WTC11 (cell line): ENCODE data around the gene RPS16. TPM values are rescaled to one million over a fixed set of nuclear protein-coding genes. Genes with fewer than 3 reads are reported as not detected.

Source experiments
- CBFB ChIP-seq: sonication (generic); formaldehyde crosslinking; IDR thresholded peaks from 2 replicates; pipeline ENCODE4 v1.8.1; 2022; ENCODE audit warnings: mild to moderate bottlenecking, low read depth, missing genetic modification reagents
- ELF4 ChIP-seq: sonication (generic); formaldehyde crosslinking; IDR thresholded peaks from 2 replicates; pipeline ENCODE4 v1.8.1; 2022; ENCODE audit warnings: low read depth, mild to moderate bottlenecking, moderate library complexity, missing genetic modification reagents
- JAZF1 ChIP-seq: fragments of 250-450 bp; sonication (Bioruptor Pico); IDR thresholded peaks from 2 replicates; pipeline ENCODE4 v1.9.0; 2021; ENCODE audit warnings: moderate library complexity, mild to moderate bottlenecking, inconsistent platforms
- JUN ChIP-seq: sonication (generic); formaldehyde crosslinking; IDR thresholded peaks from 2 replicates; pipeline ENCODE4 v1.8.0; 2023; ENCODE audit warnings: mild to moderate bottlenecking, missing genetic modification reagents
- NR2C2 ChIP-seq: sonication (generic); formaldehyde crosslinking; IDR thresholded peaks from 2 replicates; pipeline ENCODE4 v1.8.0; 2022; ENCODE audit warnings: mild to moderate bottlenecking, missing genetic modification reagents
- NR3C1 ChIP-seq: sonication (generic); formaldehyde crosslinking; conservative IDR thresholded peaks from 2 replicates; pipeline ENCODE4 v1.8.1; 2023; ENCODE audit warnings: low read depth, mild to moderate bottlenecking, missing genetic modification reagents
- RORB ChIP-seq: fragments of 250-450 bp; sonication (Bioruptor Pico); IDR thresholded peaks from 2 replicates; pipeline ENCODE4 v1.9.0; 2021; ENCODE audit warnings: mild to moderate bottlenecking
- SOX15 ChIP-seq: fragments of 250-450 bp; sonication (Bioruptor Pico); IDR thresholded peaks from 2 replicates; pipeline ENCODE4 v1.9.0; 2021; ENCODE audit warnings: mild to moderate bottlenecking
- SP1 ChIP-seq: sonication (generic); formaldehyde crosslinking; conservative IDR thresholded peaks from 2 replicates; pipeline ENCODE4 v1.8.1; 2022; ENCODE audit warnings: missing genetic modification reagents
- TEAD4 ChIP-seq: sonication (generic); formaldehyde crosslinking; IDR thresholded peaks from 2 replicates; pipeline ENCODE4 v1.8.0; 2022; ENCODE audit warnings: mild to moderate bottlenecking, missing genetic modification reagents
- ZNF416 ChIP-seq: fragments of 250-450 bp; sonication (Bioruptor Pico); IDR thresholded peaks from 2 replicates; pipeline ENCODE4 v1.9.0; 2021; ENCODE audit warnings: mild to moderate bottlenecking, inconsistent platforms
- total RNA-seq: library from RNA; stranded (reverse); gene quantifications from 3 replicates; pipeline ENCODE4 v1.2.3, GENCODE V29; 2021
- TF ChIP-seq, protein P1 (sequence below): sonication (generic); formaldehyde crosslinking; IDR thresholded peaks from 2 replicates; pipeline ENCODE4 v1.8.1; 2023; ENCODE audit warnings: mild to moderate bottlenecking, missing genetic modification reagents, borderline replicate concordance
- TF ChIP-seq, protein P2 (sequence below): sonication (generic); formaldehyde crosslinking; IDR thresholded peaks from 2 replicates; pipeline ENCODE4 v1.8.1; 2022; ENCODE audit warnings: missing genetic modification reagents, borderline replicate concordance
- TF ChIP-seq, protein P3 (sequence below): fragments of 200-600 bp; IDR thresholded peaks from 2 replicates; pipeline ENCODE4 v1.8.0; 2022; ENCODE audit warnings: antibody characterized with exemption
- TF ChIP-seq, protein P4 (sequence below): sonication (generic); formaldehyde crosslinking; IDR thresholded peaks from 2 replicates; pipeline ENCODE4 v1.8.1; 2022; ENCODE audit warnings: mild to moderate bottlenecking, moderate library complexity, missing genetic modification reagents
- TF ChIP-seq, protein P5 (sequence below): sonication (generic); formaldehyde crosslinking; IDR thresholded peaks from 2 replicates; pipeline ENCODE4 v1.8.0; 2022; ENCODE audit warnings: mild to moderate bottlenecking, missing genetic modification reagents
- TF ChIP-seq, protein P6 (sequence below): sonication (generic); formaldehyde crosslinking; IDR thresholded peaks from 2 replicates; pipeline ENCODE4 v1.8.0; 2022; ENCODE audit warnings: mild to moderate bottlenecking, missing genetic modification reagents

The RPS16 gene
- total RNA-seq, 1 experiment from 2014 or later = 2,962 TPM

DNA sequence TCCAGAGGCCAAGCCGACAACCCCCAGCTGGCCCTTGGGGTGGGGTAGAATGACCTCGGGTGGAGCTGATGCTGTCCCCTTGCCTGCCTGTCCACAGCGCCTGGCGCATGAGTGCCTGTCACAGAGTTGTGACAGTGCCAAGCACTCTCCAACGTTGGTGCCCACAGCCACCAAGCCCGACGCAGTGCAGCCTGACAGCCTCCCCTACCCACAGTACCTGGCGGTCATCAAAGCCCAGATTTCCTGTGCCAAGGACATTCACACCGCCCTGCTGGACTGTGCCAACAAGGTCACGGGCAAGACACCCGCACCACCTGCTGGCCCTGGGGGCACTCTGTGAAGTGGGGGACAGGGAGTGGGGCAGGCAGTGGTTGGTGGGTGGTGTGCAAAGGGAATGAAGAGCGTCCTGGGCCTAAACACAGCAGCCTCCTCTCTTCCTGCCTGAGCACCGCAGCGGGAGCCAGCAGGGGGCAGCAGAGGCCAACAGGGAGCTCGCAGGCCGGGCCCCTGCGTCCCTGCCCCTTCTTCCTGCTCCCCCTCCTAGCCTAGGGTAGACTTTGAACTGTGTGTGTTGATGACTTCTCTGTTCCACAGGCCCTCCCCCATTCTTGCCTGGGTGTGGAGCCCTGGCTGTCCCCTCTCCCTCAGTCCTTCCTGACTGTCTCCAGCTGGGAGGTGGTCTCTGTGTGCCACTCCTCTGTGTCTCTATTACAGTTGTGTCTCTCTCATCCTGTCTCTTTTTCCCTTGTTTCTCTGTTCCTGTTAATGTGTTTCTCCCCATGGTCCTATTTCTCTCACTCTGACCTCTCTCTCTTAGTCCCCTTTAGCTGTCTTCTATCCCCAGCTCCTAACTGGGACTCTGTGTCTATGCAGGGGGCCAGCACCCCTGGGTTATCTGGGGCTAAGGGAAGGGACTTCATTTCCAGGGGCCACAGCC, 38.1 kb downstream of the RPS16 start (continued):
- TF ChIP-seq, protein P1, sequence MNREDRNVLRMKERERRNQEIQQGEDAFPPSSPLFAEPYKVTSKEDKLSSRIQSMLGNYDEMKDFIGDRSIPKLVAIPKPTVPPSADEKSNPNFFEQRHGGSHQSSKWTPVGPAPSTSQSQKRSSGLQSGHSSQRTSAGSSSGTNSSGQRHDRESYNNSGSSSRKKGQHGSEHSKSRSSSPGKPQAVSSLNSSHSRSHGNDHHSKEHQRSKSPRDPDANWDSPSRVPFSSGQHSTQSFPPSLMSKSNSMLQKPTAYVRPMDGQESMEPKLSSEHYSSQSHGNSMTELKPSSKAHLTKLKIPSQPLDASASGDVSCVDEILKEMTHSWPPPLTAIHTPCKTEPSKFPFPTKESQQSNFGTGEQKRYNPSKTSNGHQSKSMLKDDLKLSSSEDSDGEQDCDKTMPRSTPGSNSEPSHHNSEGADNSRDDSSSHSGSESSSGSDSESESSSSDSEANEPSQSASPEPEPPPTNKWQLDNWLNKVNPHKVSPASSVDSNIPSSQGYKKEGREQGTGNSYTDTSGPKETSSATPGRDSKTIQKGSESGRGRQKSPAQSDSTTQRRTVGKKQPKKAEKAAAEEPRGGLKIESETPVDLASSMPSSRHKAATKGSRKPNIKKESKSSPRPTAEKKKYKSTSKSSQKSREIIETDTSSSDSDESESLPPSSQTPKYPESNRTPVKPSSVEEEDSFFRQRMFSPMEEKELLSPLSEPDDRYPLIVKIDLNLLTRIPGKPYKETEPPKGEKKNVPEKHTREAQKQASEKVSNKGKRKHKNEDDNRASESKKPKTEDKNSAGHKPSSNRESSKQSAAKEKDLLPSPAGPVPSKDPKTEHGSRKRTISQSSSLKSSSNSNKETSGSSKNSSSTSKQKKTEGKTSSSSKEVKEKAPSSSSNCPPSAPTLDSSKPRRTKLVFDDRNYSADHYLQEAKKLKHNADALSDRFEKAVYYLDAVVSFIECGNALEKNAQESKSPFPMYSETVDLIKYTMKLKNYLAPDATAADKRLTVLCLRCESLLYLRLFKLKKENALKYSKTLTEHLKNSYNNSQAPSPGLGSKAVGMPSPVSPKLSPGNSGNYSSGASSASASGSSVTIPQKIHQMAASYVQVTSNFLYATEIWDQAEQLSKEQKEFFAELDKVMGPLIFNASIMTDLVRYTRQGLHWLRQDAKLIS = no peak
- TF ChIP-seq JUN (CRISPR knock-in tag) = no peak
- TF ChIP-seq, protein P2, sequence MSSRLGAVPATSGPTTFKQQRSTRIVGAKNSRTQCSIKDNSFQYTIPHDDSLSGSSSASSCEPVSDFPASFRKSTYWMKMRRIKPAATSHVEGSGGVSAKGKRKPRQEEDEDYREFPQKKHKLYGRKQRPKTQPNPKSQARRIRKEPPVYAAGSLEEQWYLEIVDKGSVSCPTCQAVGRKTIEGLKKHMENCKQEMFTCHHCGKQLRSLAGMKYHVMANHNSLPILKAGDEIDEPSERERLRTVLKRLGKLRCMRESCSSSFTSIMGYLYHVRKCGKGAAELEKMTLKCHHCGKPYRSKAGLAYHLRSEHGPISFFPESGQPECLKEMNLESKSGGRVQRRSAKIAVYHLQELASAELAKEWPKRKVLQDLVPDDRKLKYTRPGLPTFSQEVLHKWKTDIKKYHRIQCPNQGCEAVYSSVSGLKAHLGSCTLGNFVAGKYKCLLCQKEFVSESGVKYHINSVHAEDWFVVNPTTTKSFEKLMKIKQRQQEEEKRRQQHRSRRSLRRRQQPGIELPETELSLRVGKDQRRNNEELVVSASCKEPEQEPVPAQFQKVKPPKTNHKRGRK (CRISPR knock-in tag) = no peak
- TF ChIP-seq NR2C2 (CRISPR knock-in tag) = no peak
- TF ChIP-seq RORB = no peak
- TF ChIP-seq ELF4 = no peak
- TF ChIP-seq, protein P3, sequence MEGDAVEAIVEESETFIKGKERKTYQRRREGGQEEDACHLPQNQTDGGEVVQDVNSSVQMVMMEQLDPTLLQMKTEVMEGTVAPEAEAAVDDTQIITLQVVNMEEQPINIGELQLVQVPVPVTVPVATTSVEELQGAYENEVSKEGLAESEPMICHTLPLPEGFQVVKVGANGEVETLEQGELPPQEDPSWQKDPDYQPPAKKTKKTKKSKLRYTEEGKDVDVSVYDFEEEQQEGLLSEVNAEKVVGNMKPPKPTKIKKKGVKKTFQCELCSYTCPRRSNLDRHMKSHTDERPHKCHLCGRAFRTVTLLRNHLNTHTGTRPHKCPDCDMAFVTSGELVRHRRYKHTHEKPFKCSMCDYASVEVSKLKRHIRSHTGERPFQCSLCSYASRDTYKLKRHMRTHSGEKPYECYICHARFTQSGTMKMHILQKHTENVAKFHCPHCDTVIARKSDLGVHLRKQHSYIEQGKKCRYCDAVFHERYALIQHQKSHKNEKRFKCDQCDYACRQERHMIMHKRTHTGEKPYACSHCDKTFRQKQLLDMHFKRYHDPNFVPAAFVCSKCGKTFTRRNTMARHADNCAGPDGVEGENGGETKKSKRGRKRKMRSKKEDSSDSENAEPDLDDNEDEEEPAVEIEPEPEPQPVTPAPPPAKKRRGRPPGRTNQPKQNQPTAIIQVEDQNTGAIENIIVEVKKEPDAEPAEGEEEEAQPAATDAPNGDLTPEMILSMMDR = peak; percentile 93
- no peak for TF ChIP-seq CBFB (CRISPR knock-in tag)
- TF ChIP-seq TEAD4 = no peak
- no peak for TF ChIP-seq NR3C1 (CRISPR knock-in tag)
- TF ChIP-seq SOX15 = no peak
- TF ChIP-seq, protein P4, sequence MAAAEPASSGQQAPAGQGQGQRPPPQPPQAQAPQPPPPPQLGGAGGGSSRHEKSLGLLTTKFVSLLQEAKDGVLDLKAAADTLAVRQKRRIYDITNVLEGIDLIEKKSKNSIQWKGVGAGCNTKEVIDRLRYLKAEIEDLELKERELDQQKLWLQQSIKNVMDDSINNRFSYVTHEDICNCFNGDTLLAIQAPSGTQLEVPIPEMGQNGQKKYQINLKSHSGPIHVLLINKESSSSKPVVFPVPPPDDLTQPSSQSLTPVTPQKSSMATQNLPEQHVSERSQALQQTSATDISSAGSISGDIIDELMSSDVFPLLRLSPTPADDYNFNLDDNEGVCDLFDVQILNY (CRISPR knock-in tag) = no peak
- TF ChIP-seq SP1 = peak; percentile 65
- TF ChIP-seq, protein P5, sequence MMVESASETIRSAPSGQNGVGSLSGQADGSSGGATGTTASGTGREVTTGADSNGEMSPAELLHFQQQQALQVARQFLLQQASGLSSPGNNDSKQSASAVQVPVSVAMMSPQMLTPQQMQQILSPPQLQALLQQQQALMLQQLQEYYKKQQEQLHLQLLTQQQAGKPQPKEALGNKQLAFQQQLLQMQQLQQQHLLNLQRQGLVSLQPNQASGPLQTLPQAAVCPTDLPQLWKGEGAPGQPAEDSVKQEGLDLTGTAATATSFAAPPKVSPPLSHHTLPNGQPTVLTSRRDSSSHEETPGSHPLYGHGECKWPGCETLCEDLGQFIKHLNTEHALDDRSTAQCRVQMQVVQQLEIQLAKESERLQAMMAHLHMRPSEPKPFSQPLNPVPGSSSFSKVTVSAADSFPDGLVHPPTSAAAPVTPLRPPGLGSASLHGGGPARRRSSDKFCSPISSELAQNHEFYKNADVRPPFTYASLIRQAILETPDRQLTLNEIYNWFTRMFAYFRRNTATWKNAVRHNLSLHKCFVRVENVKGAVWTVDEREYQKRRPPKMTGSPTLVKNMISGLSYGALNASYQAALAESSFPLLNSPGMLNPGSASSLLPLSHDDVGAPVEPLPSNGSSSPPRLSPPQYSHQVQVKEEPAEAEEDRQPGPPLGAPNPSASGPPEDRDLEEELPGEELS (CRISPR knock-in tag) = 0 out of 2 replicates have a peak, but pooled peaks have one; percentile 38
- 0 out of 2 replicates have a peak, but pooled peaks have one; percentile 46 for TF ChIP-seq ZNF416
- TF ChIP-seq, protein P6, sequence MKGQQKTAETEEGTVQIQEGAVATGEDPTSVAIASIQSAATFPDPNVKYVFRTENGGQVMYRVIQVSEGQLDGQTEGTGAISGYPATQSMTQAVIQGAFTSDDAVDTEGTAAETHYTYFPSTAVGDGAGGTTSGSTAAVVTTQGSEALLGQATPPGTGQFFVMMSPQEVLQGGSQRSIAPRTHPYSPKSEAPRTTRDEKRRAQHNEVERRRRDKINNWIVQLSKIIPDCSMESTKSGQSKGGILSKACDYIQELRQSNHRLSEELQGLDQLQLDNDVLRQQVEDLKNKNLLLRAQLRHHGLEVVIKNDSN = no peak
- no peak for TF ChIP-seq JAZF1 (CRISPR knock-in tag)
